Muscle layer of duodenum (tissue), 2 donors: ENCODE measurements around the gene GPNMB.
"Not testable (repeated sequence)": the region's sequence is repeated elsewhere in the genome, so short reads cannot be mapped to it uniquely, and the experiment has no call there.

ENCODE experiments used
- H3K27ac ChIP-seq: one replicate; pipeline ENCODE4 v1.7.0; 2013; ENCODE audit warnings: mild to moderate bottlenecking, low read length
- H3K27me3 ChIP-seq: one replicate; pipeline ENCODE4 v1.7.0; 2013; ENCODE audit warnings: low read depth, mild to moderate bottlenecking, control low read depth, low read length
- H3K36me3 ChIP-seq, 2 donors: one replicate each; pipeline ENCODE4 v1.7.0; 2013; ENCODE audit warnings: low read length in 2 of 2, control low read depth in 1 of 2, mild to moderate bottlenecking in 1 of 2; ENCODE audit not compliant: insufficient read depth in 2 of 2, control insufficient read depth in 1 of 2
- H3K4me1 ChIP-seq, 2 donors: one replicate each; pipeline ENCODE4 v1.7.0; 2013; ENCODE audit warnings: low read length in 2 of 2, mild to moderate bottlenecking in 2 of 2, control low read depth in 1 of 2, moderate library complexity in 1 of 2; ENCODE audit not compliant: insufficient read depth in 2 of 2, control insufficient read depth in 1 of 2
- H3K4me3 ChIP-seq, 2 donors: one replicate each; pipeline ENCODE4 v1.7.0; 2013; ENCODE audit warnings: low read length in 2 of 2, low read depth in 1 of 2, mild to moderate bottlenecking in 1 of 2
- H3K9me3 ChIP-seq, 2 donors: one replicate each; pipeline ENCODE4 v1.7.0; 2013; ENCODE audit warnings: low read length in 2 of 2, control low read depth in 1 of 2, mild to moderate bottlenecking in 1 of 2; ENCODE audit not compliant: control insufficient read depth in 1 of 2
- donor health status: healthy.

The GPNMB gene

DNA sequence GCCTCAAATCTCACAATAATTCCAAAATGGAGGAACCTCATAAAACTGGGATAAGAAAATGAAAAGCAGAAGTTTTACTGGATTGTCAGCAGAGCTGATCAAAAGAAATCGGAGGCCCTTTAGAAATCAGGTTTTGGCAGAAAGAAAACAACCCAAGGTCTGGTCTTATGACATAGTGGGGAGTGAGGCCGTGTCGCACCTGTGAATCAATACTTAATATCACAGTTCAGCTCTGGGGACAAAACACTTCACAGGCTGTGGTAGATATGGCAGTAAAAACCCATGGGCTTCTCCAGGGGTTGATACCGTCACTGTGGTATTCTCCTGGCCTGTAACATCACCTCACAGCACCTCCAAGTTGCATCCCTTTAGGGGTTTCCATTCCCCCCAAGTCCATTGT, 46.0 kb downstream of the GPNMB start:
- Histone ChIP-seq H3K36me3 (no peaks in the 10 kb centered on the region), H3K27me3 (peaks cover 4% of the 10 kb centered on the region), H3K27ac (no peak overlapping the region), H3K4me1 (no peaks in the 10 kb centered on the region), H3K4me3 (no peak overlapping the region), H3K9me3 (no peaks in the 10 kb centered on the region)

DNA sequence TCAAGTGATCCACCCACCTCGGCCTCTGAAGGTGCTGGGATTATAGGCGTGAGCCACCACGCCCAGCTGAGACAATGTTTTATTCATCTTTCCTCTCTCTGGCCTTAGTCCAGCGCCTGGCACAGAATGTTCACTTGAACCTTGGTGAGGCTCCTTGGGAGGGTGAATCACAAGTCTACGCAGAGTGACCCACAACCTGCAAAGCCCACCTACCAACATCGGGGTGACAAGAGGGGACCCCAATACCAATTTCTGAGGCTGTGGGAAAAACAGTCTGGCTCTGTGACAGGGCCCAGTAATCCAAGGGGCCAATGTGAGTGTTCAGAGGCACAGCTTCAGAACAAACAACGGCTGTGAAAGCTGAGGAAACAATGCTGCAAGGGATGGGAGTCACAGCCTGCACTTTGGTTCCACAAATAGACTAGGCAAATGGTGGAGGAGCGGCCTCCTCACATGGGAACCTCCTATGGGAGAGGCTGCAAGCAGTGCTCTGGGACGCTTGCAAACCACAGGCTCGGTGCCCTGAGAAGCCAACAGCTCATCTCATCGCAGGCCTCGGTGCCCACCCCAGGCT, 47.0 kb downstream of the GPNMB start:
- Histone ChIP-seq H3K36me3 (no peaks in the 10 kb centered on the region), H3K4me3 (no peak overlapping the region), H3K9me3 (no peaks in the 10 kb centered on the region), H3K27ac (no peak overlapping the region), H3K27me3 (peaks cover 4% of the 10 kb centered on the region), H3K4me1 (no peaks in the 10 kb centered on the region)

DNA sequence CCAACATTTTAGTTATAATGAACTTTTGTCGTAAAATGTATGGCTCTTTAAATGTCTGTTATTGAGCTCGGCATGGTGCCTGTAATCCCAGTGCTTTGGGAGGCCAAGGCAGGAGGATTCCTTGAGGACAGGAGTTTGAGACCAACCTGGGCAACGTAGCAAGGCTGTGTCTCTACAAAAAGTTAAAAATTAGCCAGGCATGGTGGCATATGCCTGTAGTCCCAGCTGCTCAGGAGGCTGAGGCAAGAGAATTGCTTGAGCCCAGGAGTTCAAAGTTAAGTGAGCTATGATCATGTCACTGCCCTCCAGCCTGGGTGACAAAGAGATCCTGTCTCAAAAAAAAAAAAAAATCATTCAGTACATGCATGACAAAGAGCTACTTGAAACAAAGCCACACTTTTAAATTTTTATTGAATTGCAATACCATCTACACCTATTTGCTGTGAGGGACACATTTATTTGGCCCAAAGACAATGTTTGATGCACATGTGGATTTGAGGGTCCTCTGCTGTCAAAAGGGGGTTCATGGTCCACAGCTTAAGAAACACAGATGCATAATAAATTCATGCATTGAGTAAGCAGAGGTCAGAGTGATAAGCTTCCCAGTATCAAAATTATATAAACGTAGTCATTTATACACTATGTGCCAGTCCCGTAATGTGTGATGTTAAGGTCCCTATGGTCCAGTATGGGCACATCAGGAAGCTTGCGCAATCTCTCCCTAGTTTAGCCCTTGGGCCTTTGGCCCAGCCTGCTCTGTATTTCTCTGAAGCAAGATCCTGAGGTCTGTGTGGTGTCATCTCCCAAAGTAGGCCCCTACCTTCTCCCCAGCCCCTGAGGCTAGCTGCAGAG, 48.2 kb downstream of the GPNMB start:
- Histone ChIP-seq H3K9me3 (no peaks in the 10 kb centered on the region), H3K27ac (no peak overlapping the region), H3K36me3 (no peaks in the 10 kb centered on the region), H3K4me3 (no peak overlapping the region), H3K27me3 (peaks cover 4% of the 10 kb centered on the region), H3K4me1 (no peaks in the 10 kb centered on the region)

DNA sequence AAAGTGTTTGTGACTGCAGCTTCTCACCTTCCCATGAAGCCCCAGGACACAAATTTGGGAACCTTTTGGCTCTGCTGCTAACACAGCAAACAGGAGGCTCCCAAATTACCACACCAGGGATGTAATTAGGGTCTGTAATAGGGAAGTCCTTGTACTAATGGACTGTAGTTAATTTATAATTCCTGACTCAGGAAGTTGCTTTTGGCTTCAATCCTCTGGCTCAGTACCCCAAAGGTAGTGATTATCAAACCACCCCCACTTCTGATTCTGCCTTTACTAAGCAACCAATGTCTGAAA, 48.8 kb downstream of the GPNMB start:
- Histone ChIP-seq H3K27me3 (peaks cover 4% of the 10 kb centered on the region), H3K4me3 (no peak overlapping the region), H3K36me3 (no peaks in the 10 kb centered on the region), H3K4me1 (peaks cover 2% of the 10 kb centered on the region in 2 donors), H3K27ac (no peak overlapping the region), H3K9me3 (no peaks in the 10 kb centered on the region)

DNA sequence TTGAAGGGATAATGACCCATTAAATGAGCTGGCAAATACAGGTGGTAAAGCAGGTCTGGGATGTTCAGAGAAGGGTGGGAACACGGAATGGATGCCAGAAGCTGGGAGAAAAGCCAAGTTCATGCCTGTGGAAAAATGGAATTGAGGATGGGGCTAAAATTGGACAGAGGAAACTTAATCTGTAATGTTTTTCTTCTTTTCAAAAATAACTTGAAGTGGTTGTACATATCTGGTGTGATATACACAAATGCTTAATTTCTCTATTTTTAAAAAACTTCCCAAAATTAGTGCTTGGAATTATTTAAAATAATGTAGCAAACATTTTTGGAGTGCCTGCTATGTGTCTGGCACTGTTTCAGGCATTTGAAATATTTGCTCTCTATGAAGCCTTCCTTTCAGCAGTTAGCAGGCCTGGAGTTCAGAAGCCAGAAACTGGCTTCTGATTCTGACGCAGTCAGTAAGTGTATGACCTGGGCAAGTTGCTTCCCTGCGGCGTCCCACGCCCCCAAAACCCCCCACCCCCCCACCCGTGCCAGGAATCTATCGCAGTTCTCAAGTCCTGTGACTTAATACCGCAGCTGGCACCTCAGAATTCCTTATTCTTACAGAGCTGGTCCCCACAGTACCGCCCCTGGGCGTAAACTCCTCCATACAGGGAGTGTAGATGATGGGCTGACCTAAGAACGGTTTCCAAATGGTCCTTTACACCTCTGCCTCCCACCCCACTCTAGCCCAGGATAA, 51.7 kb downstream of the GPNMB start:
- H3K27me3 ChIP-seq: peaks cover 4% of the 10 kb centered on the region
- H3K9me3 ChIP-seq: no peaks in the 10 kb centered on the region
- H3K4me3 ChIP-seq: peak overlapping the region; percentile 85 to 95
- no peaks in the 10 kb centered on the region for H3K36me3 ChIP-seq
- H3K4me1 ChIP-seq: peaks cover 9 to 22% of the 10 kb centered on the region in 2 donors
- H3K27ac ChIP-seq: peak overlapping the region; percentile 78

DNA sequence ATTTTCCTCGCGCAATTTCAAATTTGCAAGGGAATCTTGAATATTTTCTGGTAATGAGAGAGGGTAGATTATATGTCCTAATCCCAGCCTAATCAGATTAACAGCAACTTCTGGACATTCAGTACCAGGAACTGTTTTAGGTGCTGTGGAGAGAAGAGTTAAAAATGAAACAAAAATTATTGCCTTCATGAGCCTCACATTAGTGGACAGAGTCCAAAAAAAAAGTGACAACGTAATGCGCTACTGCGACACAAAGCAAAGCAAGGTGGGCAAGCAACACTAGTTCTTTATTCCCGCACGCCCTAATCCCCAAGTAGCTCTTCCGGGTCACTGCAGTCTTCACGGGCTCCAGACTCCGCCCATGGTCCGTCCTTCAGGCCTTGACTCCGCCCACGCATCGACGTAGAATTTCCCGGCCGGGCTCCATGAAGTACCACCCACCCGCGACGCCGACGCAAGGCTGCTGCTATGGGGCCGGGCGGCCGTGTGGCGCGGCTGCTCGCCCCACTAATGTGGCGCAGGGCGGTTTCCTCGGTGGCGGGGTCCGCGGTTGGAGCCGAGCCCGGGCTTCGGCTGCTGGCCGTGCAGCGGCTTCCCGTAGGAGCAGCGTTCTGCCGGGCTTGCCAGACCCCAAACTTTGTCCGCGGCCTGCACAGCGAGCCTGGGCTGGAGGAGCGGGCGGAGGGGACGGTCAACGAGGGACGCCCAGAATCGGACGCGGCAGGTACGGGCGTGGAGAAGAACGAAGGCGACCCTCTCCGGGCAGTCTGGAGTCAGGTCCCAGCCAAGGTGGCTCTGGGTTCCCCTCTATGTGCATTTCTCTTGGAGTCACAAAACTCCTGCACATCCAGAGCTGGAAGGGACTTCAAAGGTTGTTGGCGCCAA, 52.6 kb downstream of the GPNMB start, which contains the start of gene MALSU1:
TSS of gene MALSU1 (plus strand) at position 455 of the 885 bp plus-strand sequence. CDS start at position 469, 14 bp downstream.
- H3K4me1 ChIP-seq: peaks cover 9 to 22% of the 10 kb centered on the region in 2 donors
- H3K27me3 ChIP-seq: no peaks in the 10 kb centered on the region
- no peaks in the 10 kb centered on the region for H3K36me3 ChIP-seq
- peak within 1 kb of the TSS; percentile 78 for H3K27ac ChIP-seq
- H3K9me3 ChIP-seq: no peaks in the 10 kb centered on the region
- H3K4me3 ChIP-seq: peak within 1 kb of the TSS; percentile 85 to 95

DNA sequence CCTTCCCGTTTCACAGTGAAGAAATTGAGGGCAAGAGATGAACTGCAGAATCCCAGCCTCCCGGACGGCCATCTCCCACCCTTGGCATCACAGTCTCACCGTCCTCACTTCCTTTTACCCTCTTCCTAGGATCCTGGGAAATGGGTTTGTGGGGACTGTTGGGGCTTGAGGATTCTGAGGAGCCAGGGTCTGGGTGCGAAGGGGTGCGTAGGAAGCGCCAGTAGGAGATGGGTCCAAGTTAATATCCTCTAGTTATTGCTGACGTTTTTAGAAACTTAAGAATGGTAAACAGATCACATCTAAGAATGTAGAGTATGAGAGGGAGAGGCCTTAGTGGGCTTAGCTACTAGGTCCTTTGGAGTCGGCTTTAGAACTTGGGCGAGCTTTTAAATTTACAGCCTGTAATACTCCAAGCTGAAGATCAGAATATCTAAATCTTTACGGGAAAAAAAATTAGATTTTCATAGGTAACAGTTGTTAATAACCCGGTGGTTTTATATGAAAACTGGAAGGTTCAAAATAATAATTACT, 53.3 kb downstream of the GPNMB start:
- Histone ChIP-seq H3K27me3 (no peaks in the 10 kb centered on the region), H3K4me3 (peak overlapping the region; percentile 85 to 95), H3K27ac (peak overlapping the region; percentile 78), H3K4me1 (peaks cover 9 to 22% of the 10 kb centered on the region in 2 donors), H3K36me3 (peaks cover 0 to 1% of the 10 kb centered on the region in 2 donors), H3K9me3 (no peaks in the 10 kb centered on the region)

DNA sequence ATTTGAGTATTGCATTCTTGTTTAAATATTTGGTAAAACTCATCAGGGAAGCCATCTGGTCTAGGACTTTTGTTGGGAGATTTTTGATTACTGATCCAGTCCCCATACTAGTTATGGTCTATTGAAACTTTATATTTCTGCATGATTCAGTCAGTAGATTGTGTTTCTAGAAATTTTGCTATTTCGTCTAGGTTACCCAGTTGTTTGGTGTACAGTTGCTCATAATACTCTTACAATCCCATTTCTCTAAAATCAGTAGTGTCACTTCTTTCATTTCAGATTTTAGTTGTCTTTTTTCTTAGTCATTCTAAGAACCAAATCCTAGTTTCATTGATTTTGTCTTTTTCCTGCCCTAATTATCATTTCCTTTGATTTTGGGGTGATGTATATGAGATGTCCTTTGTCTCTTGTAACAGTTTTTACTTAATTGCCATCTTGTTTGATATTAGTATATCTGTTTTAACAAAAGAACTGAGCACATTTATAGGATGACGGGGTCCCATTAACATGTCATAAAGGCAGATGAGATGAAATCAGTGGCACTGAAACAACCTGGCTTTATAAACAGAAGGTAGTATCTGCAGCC, 60.5 kb downstream of the GPNMB start:
- Histone ChIP-seq H3K9me3 (no peaks in the 10 kb centered on the region), H3K27me3 (no peaks in the 10 kb centered on the region), H3K36me3 (peaks cover 21 to 37% of the 10 kb centered on the region in 2 donors), H3K4me1 (peaks cover 0 to 4% of the 10 kb centered on the region in 2 donors), H3K4me3 (no peak overlapping the region), H3K27ac (no peak overlapping the region)

DNA sequence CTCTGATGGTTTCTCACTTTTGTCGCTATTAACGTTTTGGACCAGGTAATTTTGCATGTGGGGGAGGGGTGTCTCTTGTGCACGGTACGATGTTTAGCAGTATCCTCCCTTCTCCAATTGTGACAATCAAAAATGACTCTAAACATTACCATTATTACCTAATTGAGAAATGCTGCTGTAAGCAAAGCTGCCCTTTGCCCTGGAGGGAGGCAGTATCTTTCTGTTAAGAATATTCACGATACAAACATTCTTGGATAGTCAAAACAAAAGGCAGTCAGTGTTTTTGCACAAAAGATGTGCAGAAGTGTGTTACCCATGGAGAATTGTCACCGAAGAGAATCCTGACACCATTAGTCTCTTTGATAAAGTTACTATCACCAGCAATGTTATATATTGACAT, 62.2 kb downstream of the GPNMB start:
- Histone ChIP-seq H3K36me3 (peaks cover 21 to 37% of the 10 kb centered on the region in 2 donors), H3K4me1 (no peaks in the 10 kb centered on the region), H3K27ac (no peak overlapping the region), H3K9me3 (no peaks in the 10 kb centered on the region), H3K27me3 (no peaks in the 10 kb centered on the region), H3K4me3 (no peak overlapping the region)

DNA sequence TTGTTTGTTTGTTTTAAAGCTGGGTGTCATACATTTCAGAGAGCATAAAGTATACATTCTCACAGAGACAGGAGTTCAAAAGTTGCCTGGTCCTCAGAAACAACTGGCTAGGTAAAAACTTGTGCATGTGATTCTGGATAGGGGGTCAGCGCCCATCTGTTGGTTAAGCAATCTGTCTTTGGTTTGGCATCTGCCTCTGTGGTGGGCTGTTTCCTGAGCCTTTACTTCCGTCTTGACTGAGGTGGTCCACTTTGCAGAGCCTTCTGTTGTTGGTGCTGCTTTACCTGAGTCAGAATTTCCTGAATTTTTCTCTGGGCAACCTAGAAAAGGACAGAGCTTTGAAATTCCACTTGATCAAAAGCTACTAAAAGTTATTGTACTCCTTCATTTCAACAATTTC, 65.6 kb downstream of the GPNMB start:
- not testable (repeated sequence) for H3K4me3 ChIP-seq, H3K4me1 ChIP-seq, H3K9me3 ChIP-seq

More for the DNA sequence above, 65.6 kb downstream of the GPNMB start:
- H3K27me3 ChIP-seq, H3K27ac ChIP-seq: not testable (repeated sequence)
- H3K36me3 ChIP-seq: peaks cover 21 to 33% of the 10 kb centered on the region in 2 donors
